Measurements from ENCODE around the gene WDR1. TPM values are rescaled to one million over a fixed set of nuclear protein-coding genes. Genes with fewer than 3 reads are reported as not detected.

WDR1 gene
- total RNA-seq, 1 experiment from 2014 or later = 246 TPM

DNA sequence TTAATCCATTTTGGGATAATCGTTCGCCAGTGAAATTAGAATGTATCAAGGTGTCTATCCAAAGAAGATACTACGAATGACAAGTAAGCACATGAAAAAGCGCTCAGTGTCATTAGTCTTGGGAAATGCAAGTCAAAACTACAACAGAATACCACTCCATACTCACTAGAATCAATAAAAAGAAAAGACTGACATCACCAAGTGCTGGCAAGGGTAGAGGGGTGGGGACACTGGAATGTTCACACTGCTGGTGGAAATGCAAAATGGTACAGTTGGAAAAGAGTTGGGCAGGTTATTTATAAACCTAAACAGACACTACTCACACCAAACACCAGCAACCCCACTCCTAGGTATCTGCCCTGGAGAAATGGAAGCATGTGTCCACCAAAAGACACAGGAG lies 11.2 kb downstream of the WDR1 start:
- Mint-ChIP-seq H3K36me3 (ENCODE audit: insufficient read depth, unreplicated experiment) (peaks cover 64% of the 10 kb centered on the region), H3K4me1 (ENCODE audit: insufficient read depth, unreplicated experiment) (peaks cover 43% of the 10 kb centered on the region)

DNA sequence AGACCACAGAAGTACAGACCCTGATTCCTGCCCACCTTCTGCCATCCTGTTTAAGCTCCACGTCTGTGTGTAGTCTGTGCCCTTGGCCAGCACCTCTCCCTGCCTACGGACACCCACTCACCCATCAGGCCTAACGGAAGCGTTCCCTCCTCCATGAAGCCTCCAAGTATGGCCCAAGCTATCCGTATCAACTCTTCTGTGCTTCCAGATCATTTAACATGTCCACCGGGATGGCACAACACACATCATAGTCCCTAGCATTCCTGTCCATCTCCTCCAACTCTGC lies 11.7 kb downstream of the WDR1 start:
- TF ChIP-seq, protein P1, sequence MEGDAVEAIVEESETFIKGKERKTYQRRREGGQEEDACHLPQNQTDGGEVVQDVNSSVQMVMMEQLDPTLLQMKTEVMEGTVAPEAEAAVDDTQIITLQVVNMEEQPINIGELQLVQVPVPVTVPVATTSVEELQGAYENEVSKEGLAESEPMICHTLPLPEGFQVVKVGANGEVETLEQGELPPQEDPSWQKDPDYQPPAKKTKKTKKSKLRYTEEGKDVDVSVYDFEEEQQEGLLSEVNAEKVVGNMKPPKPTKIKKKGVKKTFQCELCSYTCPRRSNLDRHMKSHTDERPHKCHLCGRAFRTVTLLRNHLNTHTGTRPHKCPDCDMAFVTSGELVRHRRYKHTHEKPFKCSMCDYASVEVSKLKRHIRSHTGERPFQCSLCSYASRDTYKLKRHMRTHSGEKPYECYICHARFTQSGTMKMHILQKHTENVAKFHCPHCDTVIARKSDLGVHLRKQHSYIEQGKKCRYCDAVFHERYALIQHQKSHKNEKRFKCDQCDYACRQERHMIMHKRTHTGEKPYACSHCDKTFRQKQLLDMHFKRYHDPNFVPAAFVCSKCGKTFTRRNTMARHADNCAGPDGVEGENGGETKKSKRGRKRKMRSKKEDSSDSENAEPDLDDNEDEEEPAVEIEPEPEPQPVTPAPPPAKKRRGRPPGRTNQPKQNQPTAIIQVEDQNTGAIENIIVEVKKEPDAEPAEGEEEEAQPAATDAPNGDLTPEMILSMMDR (IDR thresholded peaks at IDR 0.05; ENCODE audit: unreplicated experiment) = no peak
- no peak for DNase-seq (ENCODE audit: unreplicated experiment)
- H3K36me3 Mint-ChIP-seq (ENCODE audit: insufficient read depth, unreplicated experiment) = peaks cover 59% of the 10 kb centered on the region
- peak overlapping the region; percentile 86 for H3K27ac Mint-ChIP-seq (ENCODE audit: low read depth, unreplicated experiment)
- CTCF ChIA-PET = interaction anchor here (0.7 to 1.3 kb wide), 3 partner anchors 9 to 87 kb away, joined by 3 to 5 read pairs (median 3); no protein-coding TSS in a partner anchor
- H3K9me3 Mint-ChIP-seq (ENCODE audit: unreplicated experiment) = no peaks in the 10 kb centered on the region
- BruUV-seq (replicated peaks) = no TSS peak
- POLR2A ChIA-PET = interaction anchor here (0.6 kb wide), 1 partner anchor 15 kb away, joined by 3 read pairs; no protein-coding TSS in a partner anchor
- peaks cover 42% of the 10 kb centered on the region for H3K4me1 Mint-ChIP-seq (ENCODE audit: insufficient read depth, unreplicated experiment)
- H3K27me3 Mint-ChIP-seq (ENCODE audit: insufficient read depth, unreplicated experiment) = no peaks in the 10 kb centered on the region
- H3K4me3 Mint-ChIP-seq (ENCODE audit: unreplicated experiment) = no peak overlapping the region
- intact Hi-C loops (cut with micrococcal nuclease) = no loop called here

More for the DNA sequence above, 11.2 kb downstream of the WDR1 start:
- CTCF ChIA-PET = interaction anchor here (1.3 kb wide), 1 partner anchor 10 kb away, joined by 5 read pairs; no protein-coding TSS in a partner anchor
- TF ChIP-seq, protein P1 (IDR thresholded peaks at IDR 0.05; ENCODE audit: unreplicated experiment) = no peak
- Mint-ChIP-seq H3K27me3 (ENCODE audit: insufficient read depth, unreplicated experiment) (no peaks in the 10 kb centered on the region), H3K27ac (ENCODE audit: low read depth, unreplicated experiment) (peak overlapping the region; percentile 86), H3K9me3 (ENCODE audit: unreplicated experiment) (no peaks in the 10 kb centered on the region), H3K4me3 (ENCODE audit: unreplicated experiment) (peak overlapping the region; percentile 41)
- POLR2A ChIA-PET = interaction anchor here (4.3 to 4.5 kb wide), 2 partner anchors 9 to 12 kb away, joined by 38 to 52 read pairs; partner anchors contain the start of gene WDR1
- no TSS peak for BruUV-seq (replicated peaks)
- no peak for DNase-seq (ENCODE audit: unreplicated experiment)
- intact Hi-C loops (cut with micrococcal nuclease) = no loop called here

DNA sequence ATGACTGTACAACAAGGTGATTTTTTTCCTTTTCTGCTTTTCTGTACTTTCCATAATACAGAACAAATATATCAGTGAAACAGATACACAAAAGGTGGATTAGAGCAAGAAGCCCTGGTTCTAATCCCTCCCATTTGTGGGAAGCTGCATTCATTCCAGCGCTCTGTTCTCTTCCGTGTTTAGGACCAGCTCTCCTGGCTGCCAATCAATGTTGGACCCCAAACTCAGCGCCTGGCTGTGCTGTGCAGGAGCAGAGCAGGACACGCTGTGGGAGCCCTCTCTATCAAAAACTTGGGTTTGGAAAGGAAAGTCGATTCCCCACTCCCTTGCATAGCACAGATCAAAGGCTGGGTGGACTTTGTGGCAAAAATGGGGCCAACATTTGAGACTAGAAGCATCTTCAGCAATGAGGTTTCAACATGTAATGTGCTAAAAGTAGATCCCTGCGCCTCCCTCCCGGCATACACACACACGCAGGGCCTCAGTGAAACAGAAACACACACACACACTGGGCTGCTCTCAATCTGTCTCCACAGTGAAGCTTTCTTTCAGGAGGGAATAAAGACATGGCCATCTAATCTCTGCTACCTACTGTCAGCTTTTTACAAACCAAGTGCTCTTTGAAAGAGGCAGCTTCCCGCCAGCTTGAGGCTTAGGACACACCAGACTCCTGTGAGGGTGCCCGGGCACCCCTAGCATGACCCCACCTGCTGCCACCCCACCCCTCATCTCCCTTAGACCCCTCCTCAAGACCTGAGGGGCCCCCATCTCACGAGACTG lies 12.2 kb downstream of the WDR1 start:
- ChIA-PET CTCF (interaction anchor here (0.7 to 1.3 kb wide), 3 partner anchors 8 to 87 kb away, joined by 3 to 5 read pairs (median 3); no protein-coding TSS in a partner anchor), POLR2A (interaction anchor here (0.6 to 1.4 kb wide), 2 partner anchors 11 to 15 kb away, joined by 3 to 6 read pairs; no protein-coding TSS in a partner anchor)
- TF ChIP-seq, protein P1 (IDR thresholded peaks at IDR 0.05; ENCODE audit: unreplicated experiment) = no peak
- peaks cover 58% of the 10 kb centered on the region for H3K36me3 Mint-ChIP-seq (ENCODE audit: insufficient read depth, unreplicated experiment)
- no TSS peak for BruUV-seq (replicated peaks)
- no peak for DNase-seq (ENCODE audit: unreplicated experiment)
- intact Hi-C loops (cut with micrococcal nuclease) = no loop called here
- H3K27me3 Mint-ChIP-seq (ENCODE audit: insufficient read depth, unreplicated experiment) = no peaks in the 10 kb centered on the region
- no peaks in the 10 kb centered on the region for H3K9me3 Mint-ChIP-seq (ENCODE audit: unreplicated experiment)
- H3K4me3 Mint-ChIP-seq (ENCODE audit: unreplicated experiment) = no peak overlapping the region
- peaks cover 41% of the 10 kb centered on the region for H3K4me1 Mint-ChIP-seq (ENCODE audit: insufficient read depth, unreplicated experiment)
- H3K27ac Mint-ChIP-seq (ENCODE audit: low read depth, unreplicated experiment) = peak overlapping the region; percentile 86

DNA sequence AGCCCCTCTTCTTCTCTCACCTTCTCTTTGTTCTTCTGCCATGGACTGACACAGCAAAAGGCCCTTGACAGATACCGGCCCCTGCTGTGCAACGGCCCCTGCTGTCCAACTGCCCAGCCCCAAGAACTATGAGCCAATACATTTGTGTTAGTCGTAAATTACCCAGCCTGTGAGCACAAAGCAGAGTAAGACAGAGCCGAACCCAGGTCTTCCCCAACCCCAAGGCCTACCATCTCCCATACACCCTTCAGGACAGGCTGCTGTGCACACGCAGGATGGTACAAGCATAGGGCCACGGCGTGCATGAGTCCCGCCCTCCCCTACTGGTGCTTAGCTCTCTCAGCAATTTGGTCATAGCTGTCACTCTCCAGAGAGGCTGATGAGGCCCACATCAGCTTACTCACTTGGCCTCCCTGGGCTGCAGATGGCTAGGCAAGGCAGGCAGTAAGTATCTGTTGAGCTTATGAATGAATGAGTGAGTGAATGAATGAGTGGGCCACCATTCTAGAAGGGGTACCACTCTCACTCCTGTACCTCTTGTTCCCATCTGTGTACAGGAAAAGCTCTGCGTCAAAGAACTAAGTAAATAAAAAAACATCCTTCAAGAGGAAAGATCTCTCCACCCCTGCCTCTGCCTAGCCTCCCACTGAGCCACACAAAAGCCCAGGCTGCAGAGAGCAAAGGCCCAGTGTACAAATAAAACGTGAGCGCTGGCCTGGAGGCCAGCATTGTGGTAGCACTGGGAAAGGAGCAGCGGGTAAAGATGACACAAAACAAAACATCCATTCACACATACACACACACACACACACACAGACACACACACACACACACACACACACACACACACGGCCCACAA lies 13.9 kb downstream of the WDR1 start:
- peaks cover 63% of the 10 kb centered on the region for H3K36me3 Mint-ChIP-seq (ENCODE audit: insufficient read depth, unreplicated experiment)
- H3K9me3 Mint-ChIP-seq (ENCODE audit: unreplicated experiment) = no peaks in the 10 kb centered on the region
- H3K4me1 Mint-ChIP-seq (ENCODE audit: insufficient read depth, unreplicated experiment) = peaks cover 46% of the 10 kb centered on the region
- H3K27me3 Mint-ChIP-seq (ENCODE audit: insufficient read depth, unreplicated experiment) = no peaks in the 10 kb centered on the region
- DNase-seq (ENCODE audit: unreplicated experiment) = no peak
- no peak overlapping the region for H3K4me3 Mint-ChIP-seq (ENCODE audit: unreplicated experiment)
- no TSS peak for BruUV-seq (replicated peaks)
- intact Hi-C loops (cut with micrococcal nuclease) = no loop called here
- CTCF ChIA-PET = no interaction called here
- no peak overlapping the region for H3K27ac Mint-ChIP-seq (ENCODE audit: low read depth, unreplicated experiment)
- POLR2A ChIA-PET = interaction anchor here (0.6 to 1.4 kb wide), 3 partner anchors 13 to 17 kb away, joined by 3 to 6 read pairs (median 4); no protein-coding TSS in a partner anchor
- TF ChIP-seq, protein P1 (IDR thresholded peaks at IDR 0.05; ENCODE audit: unreplicated experiment) = no peak
